Measurements from ENCODE around the gene TTC17. TPM values are rescaled to one million over a fixed set of nuclear protein-coding genes. Genes with fewer than 3 reads are reported as not detected.

Gene TTC17
- total RNA-seq, 2 experiments from 2014 or later: 48.7 to 51.2 TPM

GRCh38 chr11:43515090-43515489, 156.4 kb downstream of the TTC17 start:
- DNase-seq (no peak), ATAC-seq (no peak)
- ChIA-PET CTCF (interaction anchor here (1.0 kb wide), 1 partner anchor 52 kb away, joined by 4 read pairs; no protein-coding TSS in a partner anchor), POLR2A (no interaction called here)
- intact Hi-C loops (cut with micrococcal nuclease): no loop called here
- peaks cover 12% of the 10 kb centered on the region for H3K4me1 Mint-ChIP-seq (ENCODE audit: low read depth)
- H3K27ac Mint-ChIP-seq: no peak overlapping the region
- no peak for TF ChIP-seq CTCF (IDR thresholded peaks at IDR 0.05)
- H3K9me3 Mint-ChIP-seq: peaks cover 1% of the 10 kb centered on the region
- H3K36me3 Mint-ChIP-seq (ENCODE audit: low read depth): no peaks in the 10 kb centered on the region
- H3K4me3 Mint-ChIP-seq: no peak overlapping the region
- peaks cover 9% of the 10 kb centered on the region for H3K27me3 Mint-ChIP-seq

- no peak for ATAC-seq
- no peaks in the 10 kb centered on the region for H3K36me3 Mint-ChIP-seq (ENCODE audit: low read depth)
- H3K9me3 Mint-ChIP-seq: peaks cover 12% of the 10 kb centered on the region
- H3K27me3 Mint-ChIP-seq: peaks cover 14% of the 10 kb centered on the region
- no peak overlapping the region for H3K27ac Mint-ChIP-seq
- no peak for TF ChIP-seq CTCF (IDR thresholded peaks at IDR 0.05)
- H3K4me3 Mint-ChIP-seq: no peak overlapping the region
- CTCF ChIA-PET: interaction anchor here (1.0 kb wide), 1 partner anchor 12 kb away, joined by 3 read pairs; no protein-coding TSS in a partner anchor
- no peak for DNase-seq
- peaks cover 12% of the 10 kb centered on the region for H3K4me1 Mint-ChIP-seq (ENCODE audit: low read depth)
- POLR2A ChIA-PET: no interaction called here
- intact Hi-C loops (cut with micrococcal nuclease): no loop called here
These were observed 157.7 kb downstream of the TTC17 start for GRCh38 chr11:43516316-43516850.

GRCh38 chr11:43517518-43517917, 158.8 kb downstream of the TTC17 start:
- POLR2A ChIA-PET: no interaction called here
- CTCF ChIA-PET: no interaction called here
- Mint-ChIP-seq H3K9me3 (peaks cover 12% of the 10 kb centered on the region), H3K27me3 (peaks cover 14% of the 10 kb centered on the region), H3K4me3 (no peak overlapping the region), H3K27ac (no peak overlapping the region), H3K4me1 (ENCODE audit: low read depth) (peaks cover 12% of the 10 kb centered on the region), H3K36me3 (ENCODE audit: low read depth) (no peaks in the 10 kb centered on the region)
- no peak for TF ChIP-seq CTCF (IDR thresholded peaks at IDR 0.05)
- intact Hi-C loops (cut with micrococcal nuclease): no loop called here
- ATAC-seq: peak; percentile 47
- peak; percentile 4 for DNase-seq

GRCh38 chr11:43518408-43519160, 159.9 kb downstream of the TTC17 start:
- intact Hi-C loops (cut with micrococcal nuclease): no loop called here
- H3K27me3 Mint-ChIP-seq: peaks cover 14% of the 10 kb centered on the region
- CTCF ChIA-PET: no interaction called here
- no peak for TF ChIP-seq CTCF (IDR thresholded peaks at IDR 0.05)
- H3K4me1 Mint-ChIP-seq (ENCODE audit: low read depth): peaks cover 12% of the 10 kb centered on the region
- DNase-seq: peak; percentile 16
- H3K36me3 Mint-ChIP-seq (ENCODE audit: low read depth): no peaks in the 10 kb centered on the region
- peak; percentile 47 for ATAC-seq
- H3K27ac Mint-ChIP-seq: no peak overlapping the region
- peaks cover 10% of the 10 kb centered on the region for H3K9me3 Mint-ChIP-seq
- POLR2A ChIA-PET: no interaction called here
- H3K4me3 Mint-ChIP-seq: no peak overlapping the region

- Mint-ChIP-seq H3K4me1 (ENCODE audit: low read depth) (peaks cover 12% of the 10 kb centered on the region), H3K36me3 (ENCODE audit: low read depth) (no peaks in the 10 kb centered on the region), H3K9me3 (peaks cover 12% of the 10 kb centered on the region), H3K27me3 (peaks cover 15% of the 10 kb centered on the region), H3K27ac (no peak overlapping the region), H3K4me3 (no peak overlapping the region)
- ChIA-PET POLR2A (no interaction called here), CTCF (no interaction called here)
- ATAC-seq (no peak), DNase-seq (no peak)
- no peak for TF ChIP-seq CTCF (IDR thresholded peaks at IDR 0.05)
- intact Hi-C loops (cut with micrococcal nuclease): no loop called here
These were observed 162.8 kb downstream of the TTC17 start for GRCh38 chr11:43521471-43521870.

Measured in activated CD8-positive, alpha-beta T cell treated with anti-CD3 and anti-CD28 coated beads for 36 hours (primary cell).